Suprapubic skin (tissue), 3 donors: Measurements from ENCODE around the gene OPALIN.
A peak's percentile ranks its signal among the peaks of the same experiment; 100 is the strongest.

Source experiments
- CTCF ChIP-seq, 2 donors: fragments of 200-600 bp in 1 of 2; fragments of 450-650 bp in 1 of 2; sonication (generic) in 1 of 2; IDR thresholded peaks; one replicate each; pipeline ENCODE4 v1.5.1; 2016 to 2019; ENCODE audit warnings: antibody characterized with exemption in 2 of 2, mild to moderate bottlenecking in 1 of 2, moderate library complexity in 1 of 2
- EP300 ChIP-seq: sonication (generic); formaldehyde crosslinking; IDR thresholded peaks from one replicate; pipeline ENCODE4 v1.6.1; 2017; ENCODE audit warnings: antibody characterized with exemption

- no peak for TF ChIP-seq EP300
- peak; percentile 52 to 82 for TF ChIP-seq CTCF (IDR thresholded peaks at IDR 0.05)
These were observed 11.9 kb upstream of the OPALIN start for GRCh38 chr10:96370584-96371157.
